Measurements from ENCODE around the gene RAP1GAP2.

DNA sequence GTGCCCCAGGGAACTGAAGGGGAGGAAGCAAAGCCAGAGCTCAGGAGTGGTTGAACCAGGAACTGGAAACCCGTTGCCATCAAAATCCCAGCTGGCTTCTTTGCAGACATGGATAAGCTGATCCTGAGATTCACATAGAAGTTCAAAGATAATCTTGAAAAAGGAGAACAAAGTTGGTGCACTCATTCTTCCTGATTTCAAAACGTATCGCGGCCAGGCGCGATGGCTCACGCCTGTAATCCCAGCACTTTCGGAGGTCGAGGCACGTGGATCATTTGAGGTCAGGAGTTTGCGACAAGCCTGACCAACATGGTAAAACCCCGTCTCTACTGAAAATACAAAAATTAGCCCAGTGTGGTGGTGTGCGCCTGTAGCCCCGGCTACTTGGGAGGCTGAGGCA lies 7.1 kb downstream of the RAP1GAP2 start:
- TF ChIP-seq CTCF (conservative IDR thresholded peaks at IDR 0.05 in 1 of 2, IDR thresholded peaks at IDR 0.05 in 1 of 2; ENCODE audit: extremely low read depth in 1 of 2, insufficient read depth in 1 of 2, low read depth in 1 of 2, low read length in 2 of 2), result no peak
- no peak for TF ChIP-seq EZH2 (IDR thresholded peaks at IDR 0.05; ENCODE audit: borderline replicate concordance, low read length)

Data from mammary epithelial cell (primary cell).